Liver (tissue), 3 donors: ENCODE measurements around the gene DGKB.

Experiments
- EGR1 ChIP-seq, 2 donors: IDR thresholded peaks; 2 replicates each; pipeline ENCODE4 v1.6.1; 2016 to 2018; ENCODE audit warnings: antibody characterized with exemption in 2 of 2, low read depth in 2 of 2
- HNF4G ChIP-seq: IDR thresholded peaks from 2 replicates; pipeline ENCODE4 v1.6.1; 2016; ENCODE audit warnings: antibody characterized with exemption
- MAX ChIP-seq: IDR thresholded peaks from 2 replicates; pipeline ENCODE4 v1.6.1; 2016; ENCODE audit warnings: antibody characterized with exemption
- RAD21 ChIP-seq, 2 donors: IDR thresholded peaks; 2 replicates each; pipeline ENCODE4 v1.6.1; 2016; ENCODE audit warnings: antibody characterized with exemption in 2 of 2, mild to moderate bottlenecking in 2 of 2
- TAF1 ChIP-seq: conservative IDR thresholded peaks from 2 replicates; pipeline ENCODE4 v1.6.1; 2016; ENCODE audit warnings: antibody characterized with exemption, mild to moderate bottlenecking
- YY1 ChIP-seq: IDR thresholded peaks from 2 replicates; pipeline ENCODE4 v1.6.1; 2016; ENCODE audit warnings: antibody characterized with exemption, mild to moderate bottlenecking
- ZBTB33 ChIP-seq: IDR thresholded peaks from 2 replicates; pipeline ENCODE4 v1.6.1; 2016; ENCODE audit warnings: antibody characterized with exemption
- TF ChIP-seq, protein P1 (sequence below): fragments of 150-350 bp; IDR thresholded peaks from 2 replicates; pipeline ENCODE4 v1.5.1; 2017; ENCODE audit warnings: improper control_type of control experiment, low read depth, low read length; ENCODE audit not compliant: missing input control
- donor health status: healthy.
- donor health status: healthy.

DNA sequence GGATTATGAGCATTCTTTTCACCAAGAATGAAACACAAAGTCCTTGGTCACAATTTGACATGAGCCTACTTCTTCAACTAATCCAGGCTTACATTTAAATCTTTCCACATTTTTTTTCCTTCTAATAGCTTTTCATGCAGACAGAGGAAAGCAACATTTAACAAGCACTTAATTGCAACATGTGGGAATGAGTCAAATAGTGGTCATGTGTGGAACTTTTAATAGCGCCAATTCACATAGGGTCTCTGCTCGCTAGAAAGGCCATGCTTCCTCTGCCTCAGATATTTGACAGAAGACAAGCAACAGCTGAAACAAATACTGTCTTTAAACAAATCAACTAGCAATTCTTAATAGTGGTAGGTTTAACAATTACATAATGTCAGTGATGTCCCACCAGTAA is 627.2 kb downstream of the DGKB start:
- TF ChIP-seq, protein P1, sequence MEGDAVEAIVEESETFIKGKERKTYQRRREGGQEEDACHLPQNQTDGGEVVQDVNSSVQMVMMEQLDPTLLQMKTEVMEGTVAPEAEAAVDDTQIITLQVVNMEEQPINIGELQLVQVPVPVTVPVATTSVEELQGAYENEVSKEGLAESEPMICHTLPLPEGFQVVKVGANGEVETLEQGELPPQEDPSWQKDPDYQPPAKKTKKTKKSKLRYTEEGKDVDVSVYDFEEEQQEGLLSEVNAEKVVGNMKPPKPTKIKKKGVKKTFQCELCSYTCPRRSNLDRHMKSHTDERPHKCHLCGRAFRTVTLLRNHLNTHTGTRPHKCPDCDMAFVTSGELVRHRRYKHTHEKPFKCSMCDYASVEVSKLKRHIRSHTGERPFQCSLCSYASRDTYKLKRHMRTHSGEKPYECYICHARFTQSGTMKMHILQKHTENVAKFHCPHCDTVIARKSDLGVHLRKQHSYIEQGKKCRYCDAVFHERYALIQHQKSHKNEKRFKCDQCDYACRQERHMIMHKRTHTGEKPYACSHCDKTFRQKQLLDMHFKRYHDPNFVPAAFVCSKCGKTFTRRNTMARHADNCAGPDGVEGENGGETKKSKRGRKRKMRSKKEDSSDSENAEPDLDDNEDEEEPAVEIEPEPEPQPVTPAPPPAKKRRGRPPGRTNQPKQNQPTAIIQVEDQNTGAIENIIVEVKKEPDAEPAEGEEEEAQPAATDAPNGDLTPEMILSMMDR: no peak
- TF ChIP-seq EGR1 (IDR thresholded peaks at IDR 0.05; ENCODE audit: low read depth in 2 of 2) (no peak), YY1 (no peak), TAF1 (no peak), HNF4G (no peak), RAD21 (IDR thresholded peaks at IDR 0.05) (no peak), ZBTB33 (no peak), MAX (no peak)
